Fibroblast of upper back skin (primary cell): ENCODE measurements around the gene AXL.

Experiments
- DNase-seq: peaks from one replicate; pipeline ENCODE4 v3.0.0-alpha.2; 2013

AXL gene

GRCh38 chr19:41310033-41310831 lies 91.2 kb downstream of the AXL start, which contains the start of gene CCDC97:
Gene CCDC97, plus strand, starts transcription at chr19:41310172. Its CDS starts 139 bp downstream, at chr19:41310311.
- DNase-seq: peak; percentile 85

- no peak for DNase-seq
These were observed 92.0 kb downstream of the AXL start for GRCh38 chr19:41311072-41311471.
